Measurements from ENCODE around the gene FAM83F.

FAM83F gene

GRCh38 chr22:40036126-40036525 is 41.4 kb downstream of the FAM83F start:
- H3K4me3 ChIP-seq (replicated peaks; ENCODE audit: low read depth, low read length): no peak overlapping the region
- TF ChIP-seq, protein P1, sequence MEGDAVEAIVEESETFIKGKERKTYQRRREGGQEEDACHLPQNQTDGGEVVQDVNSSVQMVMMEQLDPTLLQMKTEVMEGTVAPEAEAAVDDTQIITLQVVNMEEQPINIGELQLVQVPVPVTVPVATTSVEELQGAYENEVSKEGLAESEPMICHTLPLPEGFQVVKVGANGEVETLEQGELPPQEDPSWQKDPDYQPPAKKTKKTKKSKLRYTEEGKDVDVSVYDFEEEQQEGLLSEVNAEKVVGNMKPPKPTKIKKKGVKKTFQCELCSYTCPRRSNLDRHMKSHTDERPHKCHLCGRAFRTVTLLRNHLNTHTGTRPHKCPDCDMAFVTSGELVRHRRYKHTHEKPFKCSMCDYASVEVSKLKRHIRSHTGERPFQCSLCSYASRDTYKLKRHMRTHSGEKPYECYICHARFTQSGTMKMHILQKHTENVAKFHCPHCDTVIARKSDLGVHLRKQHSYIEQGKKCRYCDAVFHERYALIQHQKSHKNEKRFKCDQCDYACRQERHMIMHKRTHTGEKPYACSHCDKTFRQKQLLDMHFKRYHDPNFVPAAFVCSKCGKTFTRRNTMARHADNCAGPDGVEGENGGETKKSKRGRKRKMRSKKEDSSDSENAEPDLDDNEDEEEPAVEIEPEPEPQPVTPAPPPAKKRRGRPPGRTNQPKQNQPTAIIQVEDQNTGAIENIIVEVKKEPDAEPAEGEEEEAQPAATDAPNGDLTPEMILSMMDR (IDR thresholded peaks at IDR 0.05; ENCODE audit: insufficient read depth, low read length, poor library complexity, severe bottlenecking): no peak
- H3K27me3 ChIP-seq (replicated peaks; ENCODE audit: control insufficient read depth, insufficient read depth, low read length): no peaks in the 10 kb centered on the region; the same call in 1 of the 2 replicates
- no peak for DNase-seq (ENCODE audit: extremely low read depth, insufficient read length)
- no peaks in the 10 kb centered on the region for H3K36me3 ChIP-seq (ENCODE audit: control insufficient read depth, insufficient read depth, low read length)

DNA sequence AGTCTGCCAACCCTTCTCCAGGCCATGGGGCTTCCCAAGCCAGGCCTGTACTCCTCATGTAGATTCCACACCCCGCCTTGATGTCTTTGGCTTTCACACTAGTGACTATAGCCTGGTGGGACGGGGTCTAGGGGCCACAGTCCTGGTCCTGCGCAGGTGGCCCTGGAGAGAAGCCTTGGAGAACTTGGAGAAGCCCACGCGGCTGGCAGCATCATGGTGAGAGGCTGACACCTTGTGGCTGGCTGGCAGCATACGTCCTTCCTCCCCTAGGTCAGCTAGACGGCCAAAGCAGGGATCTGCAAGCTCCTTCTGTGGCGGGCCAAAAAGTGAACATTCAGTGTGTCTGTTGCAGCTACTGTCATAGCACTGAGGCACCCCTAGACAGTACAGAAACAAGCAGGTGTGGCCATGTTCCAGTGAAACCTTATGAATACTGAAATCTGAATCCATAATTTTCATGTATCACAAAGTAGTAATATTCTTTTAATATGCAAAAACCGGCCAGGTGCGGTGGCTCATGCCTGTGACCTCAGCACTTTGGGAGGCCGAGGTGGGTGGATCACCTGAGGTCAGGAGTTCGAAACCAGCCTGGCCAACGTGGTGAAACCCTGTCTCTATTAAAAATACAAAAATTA is 42.0 kb downstream of the FAM83F start:
- no peaks in the 10 kb centered on the region; the same call in 1 of the 2 replicates for H3K27me3 ChIP-seq (replicated peaks; ENCODE audit: control insufficient read depth, insufficient read depth, low read length)
- H3K36me3 ChIP-seq (ENCODE audit: control insufficient read depth, insufficient read depth, low read length): no peaks in the 10 kb centered on the region

GRCh38 chr22:40037320-40037719 is 42.6 kb downstream of the FAM83F start:
- no peak overlapping the region for H3K4me3 ChIP-seq (replicated peaks; ENCODE audit: low read depth, low read length)
- no peaks in the 10 kb centered on the region; the same call in 1 of the 2 replicates for H3K27me3 ChIP-seq (replicated peaks; ENCODE audit: control insufficient read depth, insufficient read depth, low read length)
- TF ChIP-seq, protein P1 (IDR thresholded peaks at IDR 0.05; ENCODE audit: insufficient read depth, low read length, poor library complexity, severe bottlenecking): no peak
- DNase-seq (ENCODE audit: extremely low read depth, insufficient read length): no peak
- H3K36me3 ChIP-seq (ENCODE audit: control insufficient read depth, insufficient read depth, low read length): no peaks in the 10 kb centered on the region

More for the DNA sequence above, 42.0 kb downstream of the FAM83F start:
- TF ChIP-seq, protein P1 (IDR thresholded peaks at IDR 0.05; ENCODE audit: insufficient read depth, low read length, poor library complexity, severe bottlenecking): peak; percentile 88
- peak; percentile 53 for DNase-seq (ENCODE audit: extremely low read depth, insufficient read length)
- no peak overlapping the region for H3K4me3 ChIP-seq (replicated peaks; ENCODE audit: low read depth, low read length)

DNA sequence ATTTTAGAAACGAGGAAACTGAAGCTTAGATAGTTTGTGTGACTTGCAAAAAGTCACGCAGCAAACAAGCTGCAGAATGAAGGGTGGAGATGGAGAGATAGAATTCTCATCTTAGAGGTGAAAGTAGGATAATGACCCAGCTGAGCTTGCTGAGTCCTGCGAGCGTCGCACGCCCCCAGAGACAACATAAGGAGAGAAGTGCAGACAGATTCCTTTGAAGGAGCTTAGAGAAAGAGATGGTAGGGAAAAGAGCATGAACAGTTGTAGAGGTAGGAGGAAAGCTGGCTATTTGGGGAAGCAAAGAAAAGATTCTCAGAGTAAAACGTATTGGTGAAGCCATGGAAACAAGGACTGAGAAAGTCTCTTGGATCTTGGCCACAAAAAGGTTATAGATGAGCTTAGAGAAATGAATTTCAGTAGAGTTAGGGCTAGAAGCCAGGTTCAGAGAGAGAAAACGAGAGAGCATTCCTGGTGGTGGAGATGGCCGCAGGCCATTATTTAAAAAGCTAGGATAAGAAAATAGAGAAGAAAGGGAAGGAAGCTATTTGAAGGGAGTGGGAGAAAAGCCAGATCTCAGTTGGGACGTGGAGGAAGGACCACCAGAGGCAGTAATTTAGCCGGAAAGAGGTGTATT is 44.8 kb downstream of the FAM83F start:
- no peaks in the 10 kb centered on the region for H3K36me3 ChIP-seq (ENCODE audit: control insufficient read depth, insufficient read depth, low read length)
- no peak for DNase-seq (ENCODE audit: extremely low read depth, insufficient read length)
- H3K27me3 ChIP-seq (replicated peaks; ENCODE audit: control insufficient read depth, insufficient read depth, low read length): no peaks in the 10 kb centered on the region; the same call in 1 of the 2 replicates
- H3K4me3 ChIP-seq (replicated peaks; ENCODE audit: low read depth, low read length): no peak overlapping the region
- TF ChIP-seq, protein P1 (IDR thresholded peaks at IDR 0.05; ENCODE audit: insufficient read depth, low read length, poor library complexity, severe bottlenecking): no peak

DNA sequence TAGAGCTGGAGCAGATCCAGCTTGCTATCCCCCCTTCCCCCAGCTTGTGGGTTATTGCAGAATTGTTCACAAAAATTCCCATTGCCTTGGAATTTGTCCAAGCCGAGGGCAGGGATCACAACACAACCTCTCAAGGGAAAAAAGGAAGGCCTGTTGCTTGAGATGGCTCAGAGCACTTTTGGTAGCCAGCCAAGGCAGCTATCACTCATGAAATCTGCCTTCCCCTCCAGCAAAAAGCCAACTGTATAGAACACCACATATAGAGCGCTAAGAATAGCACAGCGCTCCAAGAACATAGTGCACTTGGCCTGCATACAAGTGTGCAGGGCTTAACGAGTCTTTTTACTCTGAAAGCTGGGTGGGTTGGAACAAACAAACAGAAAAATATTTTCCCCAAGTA is 46.2 kb downstream of the FAM83F start:
- H3K27me3 ChIP-seq (replicated peaks; ENCODE audit: control insufficient read depth, insufficient read depth, low read length): no peaks in the 10 kb centered on the region; the same call in 1 of the 2 replicates
- TF ChIP-seq, protein P1 (IDR thresholded peaks at IDR 0.05; ENCODE audit: insufficient read depth, low read length, poor library complexity, severe bottlenecking): no peak
- H3K4me3 ChIP-seq (replicated peaks; ENCODE audit: low read depth, low read length): no peak overlapping the region
- DNase-seq (ENCODE audit: extremely low read depth, insufficient read length): no peak
- H3K36me3 ChIP-seq (ENCODE audit: control insufficient read depth, insufficient read depth, low read length): no peaks in the 10 kb centered on the region
